HG03457 (cell line): Measurements from ENCODE around the gene DNM3.

ENCODE experiments used
- ATAC-seq: cut with Tn5 transposase; IDR thresholded peaks from one replicate; pipeline ENCODE4 v1.9.1; 2021; ENCODE audit warnings: moderate number of reproducible peaks; ENCODE audit not compliant: unreplicated experiment

DNM3 gene

DNA sequence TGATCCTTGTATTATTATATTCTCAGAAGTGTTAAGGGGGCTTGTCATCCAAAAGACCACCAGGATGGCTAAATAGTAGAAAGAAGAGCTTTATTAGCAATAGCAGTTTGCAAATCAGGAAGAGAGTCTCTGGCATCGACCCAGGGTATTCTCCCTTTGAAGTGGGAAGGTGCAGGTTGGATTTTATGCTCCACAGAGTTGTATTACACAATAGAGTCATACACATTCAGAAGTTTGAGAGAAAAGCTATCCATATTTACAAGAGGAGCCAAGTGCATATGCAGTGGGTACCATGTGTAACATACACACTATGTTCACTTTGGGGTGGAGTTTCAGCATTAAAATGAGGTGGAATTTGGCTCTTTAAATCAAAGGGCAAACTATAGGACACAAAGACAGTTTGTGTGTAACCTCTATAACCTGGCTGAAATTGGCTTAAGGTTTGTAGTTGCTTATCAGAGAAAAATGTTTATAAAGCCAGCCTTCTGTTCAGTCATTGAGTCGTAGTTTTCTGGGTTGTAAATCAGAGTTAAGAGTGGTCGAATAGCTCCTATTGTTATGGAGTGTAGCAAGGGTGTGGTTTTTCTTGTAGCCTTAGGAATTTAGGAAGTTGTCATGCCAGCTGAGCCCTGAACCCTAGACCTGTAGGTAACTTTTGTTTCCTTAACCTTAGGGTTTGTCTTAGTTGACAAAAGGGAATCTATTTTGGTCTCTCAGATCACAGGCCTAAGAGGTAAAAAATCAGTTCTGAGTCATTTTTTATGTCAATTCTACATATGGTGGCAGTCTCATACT is 125.3 kb downstream of the DNM3 start:
- no peak for ATAC-seq

DNA sequence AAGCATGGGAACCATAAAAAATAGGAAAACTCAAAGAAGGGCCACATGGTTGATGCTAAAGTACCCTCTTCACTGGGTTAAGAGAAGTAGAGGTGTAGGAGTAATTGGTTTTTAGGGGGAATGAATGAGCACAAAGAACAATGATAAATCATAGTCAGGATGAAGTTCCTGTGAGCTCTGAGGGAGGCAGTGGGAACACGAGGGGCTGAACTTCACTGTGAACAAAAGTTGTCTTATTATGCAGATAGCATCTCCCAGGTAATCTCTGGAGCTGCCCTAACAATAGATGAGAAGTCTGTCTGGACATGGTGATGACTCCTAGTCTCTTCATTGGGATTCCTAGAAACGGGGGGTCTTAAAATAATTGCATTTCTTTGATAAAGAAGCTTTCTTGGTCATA is 127.9 kb downstream of the DNM3 start:
- ATAC-seq = no peak

DNA sequence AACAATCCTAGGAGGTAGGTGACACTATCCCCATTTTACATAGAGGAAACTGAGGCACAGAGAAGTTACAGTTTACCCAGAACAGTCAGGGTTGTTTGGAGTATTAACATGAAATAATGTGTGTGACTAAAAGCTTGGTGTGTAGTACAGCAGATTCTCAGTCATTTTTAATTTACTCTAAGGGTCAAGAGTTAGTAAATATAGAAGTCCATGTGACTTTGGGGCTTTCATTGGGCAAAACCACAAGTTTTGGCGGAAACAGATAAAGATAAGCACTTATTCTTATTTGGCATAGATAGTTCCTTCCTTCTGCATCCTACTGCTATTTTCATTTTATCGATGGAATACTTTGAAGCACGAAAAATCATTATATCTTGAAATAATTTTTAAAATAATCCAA is 128.5 kb downstream of the DNM3 start:
- no peak for ATAC-seq

DNA sequence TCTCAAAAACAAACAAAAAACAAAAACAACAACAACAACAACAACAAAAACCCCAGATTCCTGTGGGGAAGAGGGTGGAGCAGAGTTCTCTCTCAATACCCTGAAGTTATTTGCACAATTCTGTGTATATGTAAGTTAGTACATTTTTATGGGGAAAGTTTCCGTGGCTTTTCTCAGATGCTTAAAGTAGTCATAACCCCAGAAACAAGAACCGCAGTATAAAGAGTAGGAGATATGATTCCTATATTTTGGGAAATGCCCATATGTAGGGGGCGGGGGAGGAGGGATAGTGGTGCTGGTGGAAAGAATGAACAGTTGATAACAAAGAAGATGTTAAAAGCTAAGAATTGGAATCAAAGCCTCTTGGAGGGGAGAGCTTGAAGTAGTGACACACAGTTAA is 131.5 kb downstream of the DNM3 start:
- no peak for ATAC-seq

DNA sequence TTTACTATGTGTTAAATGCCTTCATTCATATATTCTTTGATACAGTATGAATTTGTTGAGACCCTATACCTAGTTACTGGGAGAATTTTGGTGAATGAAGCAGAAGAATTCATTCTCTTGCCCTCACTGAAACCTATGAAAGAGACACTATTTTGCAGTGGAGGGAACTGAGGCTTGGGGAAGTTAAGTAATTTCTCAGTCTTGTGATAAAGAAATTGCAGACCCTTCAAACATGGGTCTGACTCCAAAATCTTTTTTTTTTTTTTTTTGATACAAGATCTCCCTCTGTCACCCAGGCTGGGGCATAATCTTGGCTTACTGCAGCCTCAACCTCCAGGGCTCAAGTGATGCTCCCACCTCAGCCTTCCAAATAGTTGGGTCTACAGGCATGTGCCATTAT is 132.1 kb downstream of the DNM3 start:
- no peak for ATAC-seq

DNA sequence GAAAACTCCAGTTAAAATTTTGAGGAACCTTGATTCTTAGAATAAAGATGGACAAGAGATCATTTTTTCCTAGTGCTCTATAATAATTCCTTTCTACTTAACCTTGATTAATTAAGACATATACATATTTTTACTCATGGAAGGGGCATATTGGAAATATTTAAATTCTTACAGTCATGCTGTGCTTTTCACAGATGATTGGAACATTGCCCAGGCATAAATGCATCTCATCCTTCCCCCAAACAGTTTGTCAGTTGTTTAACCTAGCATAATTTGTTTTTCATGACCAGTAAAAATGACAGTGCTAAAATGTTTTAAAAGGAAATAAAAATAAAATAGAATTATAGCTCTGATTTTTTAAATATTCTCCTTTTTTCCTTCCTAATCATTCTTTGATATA is 140.0 kb downstream of the DNM3 start:
- ATAC-seq = no peak

DNA sequence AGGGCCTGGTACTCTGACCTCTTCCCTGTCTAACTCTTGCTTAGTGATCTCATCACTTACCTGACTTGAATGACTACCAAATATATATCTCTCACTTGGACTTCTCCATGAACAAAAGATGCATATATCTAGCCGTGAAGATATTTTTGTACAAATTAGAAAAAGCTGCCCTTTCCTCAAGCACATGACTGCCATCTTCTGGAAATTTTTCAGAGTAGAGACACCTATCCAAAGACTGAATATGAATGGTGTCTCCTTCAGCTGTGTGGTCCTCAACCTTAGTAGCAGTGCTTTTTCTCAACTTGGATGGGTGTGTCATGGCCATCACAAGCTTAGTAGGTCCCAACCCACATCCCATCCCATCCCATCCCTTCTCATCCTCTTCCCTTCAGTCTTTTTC is 142.3 kb downstream of the DNM3 start:
- no peak for ATAC-seq

DNA sequence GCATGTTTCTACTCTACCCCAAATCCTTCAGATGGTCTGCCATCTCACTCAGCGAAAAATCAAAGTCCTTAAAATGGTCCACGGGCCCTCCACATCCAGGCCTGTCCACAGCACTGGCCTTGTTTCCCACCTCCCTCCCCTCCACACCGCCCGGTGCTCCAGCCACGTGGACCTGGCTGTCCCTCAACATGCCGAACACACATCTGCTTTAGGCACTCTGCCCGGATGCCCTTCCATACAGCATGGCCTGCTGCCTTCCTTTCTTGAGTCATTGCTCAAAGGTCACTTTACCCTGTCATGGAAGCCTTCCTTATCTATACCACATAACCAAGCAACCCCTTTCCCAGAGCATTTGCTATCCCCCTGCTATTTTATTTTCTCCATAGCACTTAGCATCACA is 143.0 kb downstream of the DNM3 start:
- ATAC-seq = no peak

DNA sequence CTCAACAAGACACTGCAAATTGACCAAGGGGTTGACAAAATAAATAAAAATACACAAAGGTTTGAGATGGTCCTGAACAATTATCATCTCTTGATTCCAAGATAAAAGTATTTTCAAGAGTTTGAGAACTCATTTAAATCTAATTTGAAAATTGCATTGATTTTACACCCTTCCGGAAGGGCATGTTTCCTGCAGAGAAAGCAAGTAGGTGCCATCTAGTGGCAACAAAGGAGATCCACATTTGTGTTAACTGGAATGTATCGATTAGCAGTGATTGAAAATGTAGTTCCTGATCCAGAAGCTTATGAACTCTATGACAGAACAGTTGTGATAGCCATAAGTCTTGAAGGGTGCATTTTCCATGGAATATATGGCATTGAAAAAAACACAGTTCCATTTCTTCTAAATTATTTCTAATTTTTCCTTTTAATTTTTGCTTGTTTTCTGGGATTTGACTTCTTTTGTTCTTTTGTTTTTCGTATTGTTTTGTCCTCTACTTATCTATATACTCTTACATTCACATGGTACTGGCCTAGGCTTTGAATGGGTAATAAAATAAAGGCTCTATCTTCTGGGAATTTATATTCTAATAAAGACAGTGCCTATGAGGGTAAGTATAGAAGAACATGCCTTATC is 143.7 kb downstream of the DNM3 start:
- no peak for ATAC-seq

DNA sequence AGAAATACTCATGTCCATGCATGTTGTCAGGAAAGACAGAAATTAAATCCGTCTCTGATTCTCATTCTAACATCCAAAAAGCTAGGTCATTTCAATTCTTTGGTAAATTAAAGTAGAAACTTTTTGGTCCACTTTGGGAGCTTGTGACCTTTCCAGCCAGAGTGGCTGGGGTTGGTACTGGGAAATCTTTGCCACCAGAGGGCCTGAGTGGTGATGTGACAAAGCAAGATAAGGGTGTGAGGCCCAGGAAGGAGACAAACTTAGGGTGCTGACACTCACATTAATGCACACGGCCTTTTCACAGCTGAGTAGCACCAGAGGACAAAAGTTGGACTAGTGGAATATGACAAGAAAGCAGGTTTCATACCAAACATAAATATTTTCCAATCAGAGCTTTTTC is 144.3 kb downstream of the DNM3 start:
- ATAC-seq = no peak

DNA sequence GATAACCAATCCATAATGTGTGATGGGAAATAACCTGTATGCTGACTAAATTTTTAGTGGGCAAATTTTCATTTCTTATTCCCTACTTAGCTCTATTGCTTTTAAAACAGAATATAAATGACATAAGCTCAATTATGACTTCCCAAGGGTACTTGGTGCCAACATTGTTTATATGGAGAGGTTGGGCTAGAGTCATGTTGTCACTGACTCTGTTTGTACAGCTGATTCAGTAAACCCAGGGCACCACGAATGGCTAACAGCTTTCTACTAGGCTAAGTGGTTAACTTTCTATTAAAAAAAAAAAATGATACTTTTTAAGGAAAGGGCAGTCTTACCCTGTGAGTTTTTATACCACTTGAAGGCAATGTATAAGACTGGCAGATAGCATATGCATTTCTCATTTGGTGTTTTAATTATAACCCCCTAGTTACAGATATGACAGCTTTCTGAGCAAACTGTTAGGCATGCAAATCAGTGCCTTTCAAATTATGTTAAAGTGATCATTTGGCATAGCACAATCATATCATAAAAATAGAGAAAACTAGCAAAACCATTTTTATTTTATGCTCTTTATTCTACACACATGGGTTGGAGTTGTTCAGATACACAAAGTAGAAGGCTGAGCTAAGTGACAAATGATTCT is 147.1 kb downstream of the DNM3 start:
- no peak for ATAC-seq

DNA sequence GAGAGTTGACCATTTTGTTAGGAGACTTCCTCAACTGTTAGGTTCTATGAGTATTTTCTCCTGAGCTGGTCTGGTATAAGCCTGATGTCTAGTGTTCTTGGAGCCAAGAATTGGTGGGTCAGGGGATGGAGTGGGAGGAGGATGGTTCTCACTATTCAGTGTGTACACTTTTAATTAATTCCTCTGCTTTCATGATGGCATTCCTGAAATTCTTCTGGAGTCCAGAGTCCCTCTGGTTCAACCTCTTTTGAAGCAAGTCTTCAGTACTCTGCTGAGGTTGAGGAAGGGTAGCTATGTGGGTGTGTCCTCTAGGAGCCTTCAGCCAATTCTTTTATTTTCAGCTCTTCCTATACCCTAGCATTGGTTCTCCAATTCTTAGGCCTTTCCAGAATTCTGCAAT is 149.1 kb downstream of the DNM3 start:
- ATAC-seq = no peak

DNA sequence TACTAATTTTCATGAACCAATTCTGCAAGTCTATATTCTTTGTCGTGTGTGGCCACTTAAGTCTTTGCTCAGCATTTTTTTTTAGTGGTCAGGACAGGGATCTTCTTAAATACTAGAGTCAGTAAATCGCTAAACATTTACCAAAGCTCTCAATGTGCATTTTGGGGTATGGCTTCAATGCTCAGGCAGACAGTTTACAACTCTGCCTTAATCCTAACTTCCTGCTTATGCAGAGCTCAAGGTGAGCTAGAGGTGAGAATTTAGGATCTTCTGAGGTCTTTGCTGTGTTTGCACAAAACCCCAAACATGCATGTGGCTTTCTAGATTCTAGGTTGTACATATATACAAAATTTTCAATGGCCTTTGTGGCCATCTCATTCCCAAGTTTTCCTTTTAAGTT is 153.0 kb downstream of the DNM3 start:
- no peak for ATAC-seq

DNA sequence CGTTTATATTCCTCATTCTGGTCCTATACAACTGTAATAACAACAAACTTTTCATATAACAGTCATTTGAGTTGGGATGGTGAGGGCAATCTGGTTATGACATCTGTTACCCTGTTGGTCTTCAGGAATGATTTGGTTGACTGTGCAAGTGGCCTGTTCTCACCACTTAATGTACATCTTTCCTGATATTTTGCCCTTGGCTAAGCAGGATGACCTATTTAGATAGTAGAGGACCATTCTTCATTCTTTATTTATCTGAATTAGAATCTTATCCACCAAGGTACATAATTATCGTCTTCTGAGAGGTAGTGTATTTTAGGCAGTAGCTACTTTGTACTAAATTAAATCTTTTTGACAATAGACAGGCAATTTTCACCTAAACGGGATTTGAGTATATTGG is 154.3 kb downstream of the DNM3 start:
- no peak for ATAC-seq

DNA sequence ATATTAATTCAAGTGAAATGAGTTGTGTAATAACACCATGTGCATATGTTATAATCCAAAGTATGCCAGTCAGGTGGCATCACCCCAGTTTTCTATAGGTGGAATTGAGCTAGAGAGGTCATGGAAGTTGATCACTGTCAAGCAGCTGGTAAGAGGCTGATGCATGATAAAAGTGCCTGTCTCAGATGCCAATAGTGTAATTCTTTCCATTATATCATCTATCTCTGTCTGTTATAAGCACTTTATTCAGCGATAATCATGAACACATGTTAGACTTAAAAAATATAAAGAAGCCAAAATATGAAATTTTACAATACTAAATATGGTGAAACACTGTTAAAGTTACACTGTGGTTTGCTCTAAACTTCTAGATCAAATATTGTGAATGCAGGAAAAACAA is 156.6 kb downstream of the DNM3 start:
- no peak for ATAC-seq

DNA sequence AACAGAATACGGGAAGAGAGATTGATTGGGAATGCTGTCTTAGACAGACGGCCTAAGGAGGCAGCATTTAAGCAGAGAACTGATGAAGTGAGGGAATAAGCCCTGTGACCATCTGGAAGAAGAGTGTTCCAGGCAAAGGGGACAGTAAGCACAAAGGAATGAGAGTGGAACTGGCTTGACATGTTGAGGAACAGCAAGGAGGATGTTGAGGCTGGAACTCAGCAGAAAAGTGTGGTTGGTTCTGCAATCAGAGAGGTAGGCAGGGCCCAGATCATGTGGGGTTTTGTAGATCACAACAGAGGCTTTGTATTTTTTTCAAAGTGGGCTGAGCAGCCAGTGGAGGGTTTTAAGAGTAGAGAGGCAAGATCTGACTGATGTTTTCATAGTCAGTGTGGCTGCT is 157.4 kb downstream of the DNM3 start:
- no peak for ATAC-seq

DNA sequence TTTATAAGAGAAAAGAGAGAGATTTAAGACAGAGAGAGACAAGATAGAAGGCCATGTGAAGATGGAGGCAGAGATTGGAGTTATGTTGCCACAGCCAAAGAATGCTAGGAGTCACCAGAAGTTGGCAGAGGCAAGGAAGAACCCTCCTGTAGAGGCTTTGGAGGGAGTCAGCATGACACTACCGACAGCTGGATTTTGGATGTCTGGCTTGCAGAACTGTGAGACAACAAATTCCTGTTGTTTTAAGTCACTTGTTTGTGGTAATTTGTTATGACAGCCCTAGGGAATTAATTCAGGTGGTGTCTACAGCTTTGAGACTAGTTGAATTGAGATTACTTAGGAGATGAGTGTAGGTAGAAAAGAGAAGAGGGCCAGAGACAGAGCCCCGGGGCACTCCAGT is 158.5 kb downstream of the DNM3 start:
- ATAC-seq = no peak

DNA sequence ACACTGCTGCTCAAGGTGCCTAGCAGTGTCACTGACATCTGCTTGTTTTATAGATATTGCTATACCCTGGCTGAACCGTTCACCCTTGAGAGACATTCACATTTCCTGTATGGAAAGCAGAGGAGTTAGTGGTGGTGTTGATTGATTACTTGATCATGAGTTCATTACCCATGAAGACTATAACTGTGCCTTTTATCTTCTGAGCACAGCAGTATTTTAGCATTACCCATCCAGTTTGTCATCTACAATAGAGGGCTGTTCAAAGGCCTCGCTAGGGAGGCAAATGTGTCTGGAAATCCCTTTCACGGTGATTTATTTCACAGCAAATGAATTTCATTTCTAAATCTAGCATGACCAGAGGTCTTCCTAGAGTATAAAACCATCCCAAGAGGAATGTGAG is 160.0 kb downstream of the DNM3 start:
- ATAC-seq = no peak

DNA sequence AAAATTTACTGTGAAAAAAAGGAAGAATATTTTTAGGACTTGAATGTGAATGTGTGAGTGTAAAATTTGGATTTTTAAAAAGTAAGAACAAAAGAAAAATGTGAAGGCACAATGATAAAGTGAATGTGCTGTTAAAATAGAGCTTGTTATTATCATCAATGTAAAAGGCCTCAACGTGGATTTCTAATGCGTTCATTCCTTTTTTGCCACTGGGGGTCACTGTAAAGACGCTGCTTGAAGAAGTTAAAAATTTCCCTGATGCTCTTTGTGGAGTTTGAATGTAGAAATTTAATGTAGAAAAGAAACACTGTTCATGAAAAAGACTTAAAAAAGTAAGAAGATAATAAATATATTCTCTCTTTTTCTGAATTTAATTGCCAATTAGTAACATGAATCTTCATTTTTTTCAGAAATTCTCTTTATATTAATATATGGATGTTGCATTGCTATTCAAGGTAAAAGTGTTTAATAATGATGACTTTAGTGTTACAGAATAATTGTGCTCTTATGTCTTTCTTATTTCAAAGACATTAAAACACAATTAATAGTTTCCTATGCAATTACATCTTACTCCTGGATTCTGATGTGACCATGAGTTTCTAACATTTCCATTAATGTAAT is 161.5 kb downstream of the DNM3 start:
- ATAC-seq = no peak

DNA sequence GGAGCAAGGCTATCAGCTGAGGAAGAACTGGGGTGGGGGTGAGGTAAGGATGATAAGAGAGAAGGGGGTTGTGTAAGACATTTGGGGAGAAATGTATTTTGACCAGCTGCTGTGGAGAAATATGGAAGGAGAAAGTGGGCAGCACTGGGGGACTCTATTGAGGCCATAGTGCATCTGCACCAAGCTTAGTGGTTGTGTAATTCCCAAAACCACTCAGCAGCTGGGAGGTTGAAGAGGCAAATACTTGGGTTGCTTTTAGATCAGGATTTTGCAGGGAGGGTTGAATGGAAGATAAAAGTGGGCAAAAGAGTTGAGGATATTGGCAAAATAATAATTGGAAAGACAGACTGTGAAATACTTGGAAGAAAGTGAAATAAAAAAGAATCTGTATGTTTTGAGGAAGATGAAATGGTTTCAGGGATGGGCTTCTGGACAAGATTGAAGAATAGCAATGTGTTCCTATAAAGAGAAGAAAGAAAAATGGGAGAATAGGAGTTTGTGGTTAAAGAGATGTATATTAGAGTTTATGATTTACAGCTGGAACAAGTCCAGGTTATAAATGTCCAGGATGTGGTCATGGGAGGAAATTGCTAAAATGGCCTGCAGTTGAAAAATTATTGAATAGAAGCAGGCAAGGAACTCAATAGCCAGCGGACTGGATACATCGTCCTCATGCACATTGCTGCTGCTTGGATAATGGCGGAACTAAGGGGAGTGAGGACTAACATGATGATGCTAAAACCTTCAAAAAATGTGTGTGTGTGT is 162.7 kb downstream of the DNM3 start:
- ATAC-seq = no peak

DNA sequence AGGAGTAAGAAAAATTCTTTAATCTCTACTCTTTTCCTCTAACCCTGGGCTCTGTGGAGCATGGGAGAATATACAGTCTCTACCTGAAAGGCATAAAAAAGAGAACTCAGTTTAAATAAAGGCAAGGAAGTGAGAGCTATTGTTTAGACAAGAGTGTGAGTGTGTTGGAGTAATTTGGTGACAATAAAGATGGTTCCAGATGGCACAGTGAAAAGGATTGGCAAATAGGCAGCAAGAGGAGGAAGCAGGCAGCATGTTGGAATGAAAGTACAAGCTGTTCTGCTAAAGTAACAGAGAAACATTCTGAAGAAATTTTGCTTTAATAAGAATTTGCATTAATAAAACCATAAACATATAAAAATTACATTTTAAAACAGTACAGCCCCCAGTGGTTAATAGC is 163.4 kb downstream of the DNM3 start:
- ATAC-seq = no peak
